Activated CD4-positive, alpha-beta T cell treated with anti-CD3 and anti-CD28 coated beads, Interleukin-2, amount 10 ng/mL, durations not matched to agents 7 days and 5 days (primary cell): ENCODE results near the gene RABAC1. TPM values are rescaled to one million over a fixed set of nuclear protein-coding genes. Genes with fewer than 3 reads are reported as not detected.
"Not testable (repeated sequence)": the region's sequence is repeated elsewhere in the genome, so short reads cannot be mapped to it uniquely, and the experiment has no call there.

ENCODE experiments used
- CTCF ChIA-PET: fragments of 350-600 bp; sonication (Branson Sonifier 250); formaldehyde crosslinking; loops from one replicate; lab custom pipeline; 2021; ENCODE audit warnings: antibody characterized with exemption; lab: Charles Lee
- POLR2A ChIA-PET: fragments of 350-600 bp; sonication (Branson Sonifier 250); formaldehyde crosslinking; loops from one replicate; lab custom pipeline; 2021; ENCODE audit warnings: antibody characterized with exemption; lab: Charles Lee
- DNase-seq: peaks from one replicate; pipeline ENCODE4 v3.0.0-alpha.2; 2020
- H3K27ac Mint-ChIP-seq: one replicate; pipeline ENCODE4 v1.8.0; 2021; ENCODE audit warnings: mild to moderate bottlenecking, moderate library complexity, mixed read lengths
- H3K27me3 Mint-ChIP-seq: one replicate; pipeline ENCODE4 v1.8.0; 2021; ENCODE audit warnings: mixed read lengths
- H3K36me3 Mint-ChIP-seq: one replicate; pipeline ENCODE4 v1.8.0; 2021; ENCODE audit warnings: low read depth, mixed read lengths
- H3K4me1 Mint-ChIP-seq: one replicate; pipeline ENCODE4 v1.8.0; 2021; ENCODE audit warnings: mixed read lengths
- H3K4me3 Mint-ChIP-seq: one replicate; pipeline ENCODE4 v1.8.0; 2021; ENCODE audit warnings: mild to moderate bottlenecking, moderate library complexity, mixed read lengths
- H3K9me3 Mint-ChIP-seq: one replicate; pipeline ENCODE4 v1.8.0; 2021; ENCODE audit warnings: mixed read lengths
- total RNA-seq, 2 experiments: library from RNA; stranded (reverse); gene quantifications; one replicate each; pipeline ENCODE4 v1.2.3, GENCODE V29; 2021

Gene RABAC1
- total RNA-seq, 2 experiments from 2014 or later: 67.4 to 74.0 TPM

DNA sequence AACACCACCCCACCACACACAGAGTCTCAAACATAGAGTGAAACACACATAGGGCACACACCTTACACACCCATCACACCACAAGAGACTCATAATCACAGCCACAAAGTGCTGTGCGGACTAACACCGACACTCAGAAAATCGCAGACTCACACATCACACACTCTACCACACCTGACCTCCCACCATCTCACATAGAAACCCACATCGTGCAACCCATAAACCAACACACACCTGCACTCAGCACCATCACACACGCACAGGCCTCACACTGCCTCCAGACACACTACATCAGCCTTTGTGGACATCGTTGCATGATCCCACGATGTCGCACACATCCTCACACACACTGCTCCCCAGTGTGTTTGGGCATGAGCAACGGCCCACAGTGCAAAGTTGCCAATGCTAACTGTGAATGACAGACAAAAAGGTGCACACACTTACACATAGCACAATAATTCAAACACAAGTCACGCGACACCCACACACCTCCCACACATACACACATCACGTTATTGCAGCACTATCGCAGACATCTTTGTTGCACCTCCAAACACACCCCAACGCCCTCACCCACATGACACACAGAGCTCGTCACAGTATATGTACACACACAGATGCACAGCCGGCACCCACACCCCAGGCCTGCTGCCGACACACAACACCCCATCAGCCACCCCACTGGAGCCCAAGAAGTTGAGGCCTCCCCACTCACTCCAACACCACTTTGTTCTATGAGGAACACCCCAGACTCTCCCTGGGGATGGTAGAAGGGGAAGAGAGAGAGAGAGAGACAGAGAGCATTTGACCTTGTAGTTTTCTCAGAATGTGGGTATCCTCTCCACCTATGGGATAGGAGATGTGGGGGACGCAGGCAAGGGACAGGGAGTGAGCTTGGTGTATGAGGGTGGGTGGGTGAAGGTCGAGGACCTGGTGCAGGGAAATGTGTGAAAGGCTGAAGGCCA is 36.2 kb upstream of the RABAC1 start:
- Mint-ChIP-seq H3K4me3 (peak overlapping the region; percentile 21), H3K9me3 (no peaks in the 10 kb centered on the region), H3K36me3 (no peaks in the 10 kb centered on the region), H3K27ac (no peak overlapping the region), H3K27me3 (peaks cover 54% of the 10 kb centered on the region), H3K4me1 (peaks cover 36% of the 10 kb centered on the region)
- POLR2A ChIA-PET: no interaction called here
- DNase-seq: no peak
- CTCF ChIA-PET: no interaction called here

DNA sequence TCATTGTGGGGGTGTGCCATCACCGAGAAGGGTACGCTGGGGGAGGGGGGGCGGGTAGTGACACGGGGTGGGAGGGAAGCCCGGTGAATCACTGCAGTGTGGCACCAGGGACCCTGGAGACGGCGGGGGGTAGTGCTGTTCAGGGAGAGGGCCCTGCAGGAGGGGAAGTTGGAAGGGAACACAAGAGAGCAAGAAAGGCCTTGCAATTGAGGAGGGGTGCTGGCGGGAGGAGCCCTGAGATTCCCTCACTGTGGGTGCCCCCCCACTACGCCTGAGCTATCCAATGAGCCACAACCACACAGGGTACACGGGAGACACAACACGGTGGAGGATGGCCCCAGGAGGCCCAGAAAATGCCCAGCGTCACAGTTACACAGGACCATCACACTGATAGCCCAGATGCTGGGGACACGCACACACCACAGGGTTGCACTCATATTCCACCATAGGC is 35.4 kb upstream of the RABAC1 start:
- no peak for DNase-seq
- peak overlapping the region; percentile 21 for H3K4me3 Mint-ChIP-seq
- no peak overlapping the region for H3K27ac Mint-ChIP-seq
- no peaks in the 10 kb centered on the region for H3K9me3 Mint-ChIP-seq
- ChIA-PET POLR2A (no interaction called here), CTCF (interaction anchor here (0.5 to 0.6 kb wide), 2 partner anchors 508 to 790 kb away, joined by 3 read pairs; no protein-coding TSS in a partner anchor)
- no peaks in the 10 kb centered on the region for H3K36me3 Mint-ChIP-seq
- H3K4me1 Mint-ChIP-seq: peaks cover 35% of the 10 kb centered on the region
- H3K27me3 Mint-ChIP-seq: peaks cover 47% of the 10 kb centered on the region

DNA sequence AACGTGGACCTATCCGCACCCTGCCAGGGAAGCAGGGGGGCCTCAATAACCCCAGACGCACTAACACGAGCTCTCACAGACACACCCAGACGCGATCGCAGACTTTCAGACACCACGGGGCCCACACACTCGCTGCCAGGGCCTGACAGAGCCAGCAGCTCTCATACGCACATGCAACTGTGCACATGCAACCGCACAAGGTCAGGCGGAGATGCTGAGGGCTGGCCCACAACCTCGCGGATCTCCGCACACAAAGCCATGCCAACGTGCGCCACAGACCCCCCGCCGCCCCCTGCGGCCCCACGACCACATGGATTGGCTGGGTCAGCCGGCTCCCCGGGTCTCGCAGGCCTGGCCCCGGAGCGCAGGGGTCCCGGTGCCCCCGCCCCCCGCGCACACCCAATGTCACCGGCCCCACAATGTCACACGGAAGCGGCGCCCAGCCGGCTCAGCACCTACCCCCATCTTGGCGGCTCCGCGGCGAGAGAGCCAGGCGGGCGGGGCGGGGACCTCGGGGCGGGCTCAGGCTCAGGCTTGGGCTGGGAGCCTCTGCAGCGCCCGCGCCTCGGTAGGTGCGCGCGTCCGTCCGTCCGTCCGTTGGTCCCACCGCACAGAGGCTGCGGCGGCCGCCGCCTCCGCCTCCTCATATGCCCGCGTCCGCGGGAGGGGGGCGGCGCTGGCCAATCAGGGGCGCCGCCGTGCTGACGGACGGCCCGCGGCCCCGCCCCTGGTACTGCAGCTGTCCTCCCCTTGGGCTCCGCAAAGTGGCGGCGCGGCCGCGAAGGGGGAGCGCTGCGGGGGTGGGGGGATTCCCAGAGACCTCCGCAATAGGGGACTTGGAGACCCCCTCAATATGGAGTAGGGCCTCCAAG is 34.7 kb upstream of the RABAC1 start, which contains the start of gene ATP1A3:
ATP1A3 (minus strand) TSS at position 619 of the 872 bp plus-strand sequence; CDS start at position 465, 154 bp downstream.
- no peaks in the 10 kb centered on the region for H3K9me3 Mint-ChIP-seq
- H3K4me1 Mint-ChIP-seq: peaks cover 32% of the 10 kb centered on the region
- H3K27me3 Mint-ChIP-seq: peaks cover 43% of the 10 kb centered on the region
- POLR2A ChIA-PET: no interaction called here
- CTCF ChIA-PET: interaction anchor here (0.5 to 0.6 kb wide), 2 partner anchors 509 to 789 kb away, joined by 3 read pairs; no protein-coding TSS in a partner anchor
- peak; percentile 63 for DNase-seq
- no peak within 1 kb of the TSS for H3K27ac Mint-ChIP-seq
- peak within 1 kb of the TSS; percentile 62 for H3K4me3 Mint-ChIP-seq
- H3K36me3 Mint-ChIP-seq: no peaks in the 10 kb centered on the region

DNA sequence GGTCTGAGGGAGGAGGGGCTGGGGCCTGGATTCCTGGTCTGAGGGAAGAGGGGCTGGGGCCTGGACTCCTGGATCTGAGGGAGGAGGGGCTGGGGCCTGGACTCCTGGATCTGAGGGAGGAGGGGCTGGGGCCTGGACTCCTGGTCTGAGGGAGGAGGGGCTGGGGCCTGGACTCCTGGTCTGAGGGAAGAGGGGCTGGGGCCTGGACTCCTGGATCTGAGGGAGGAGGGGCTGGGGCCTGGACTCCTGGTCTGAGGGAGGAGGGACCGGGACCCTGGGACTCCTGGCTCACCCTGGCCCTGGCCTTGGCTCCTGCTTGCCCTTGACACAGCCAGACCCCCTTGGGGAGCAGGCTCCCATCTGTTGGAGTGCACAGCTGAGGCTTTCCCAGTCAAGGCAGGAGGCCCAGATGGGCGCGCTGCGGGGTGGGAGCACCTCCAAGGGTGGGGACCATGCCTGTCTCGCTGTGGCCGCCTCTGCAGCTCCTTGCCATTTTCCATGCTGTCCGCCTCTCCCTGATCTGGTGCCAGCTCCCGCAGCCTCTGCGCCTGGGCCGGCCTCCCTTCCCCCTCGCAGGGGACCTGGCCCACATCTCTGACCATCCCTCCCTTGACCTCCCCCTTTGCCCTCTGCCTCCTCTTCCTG is 32.9 kb upstream of the RABAC1 start:
- not testable (repeated sequence) for H3K4me3 Mint-ChIP-seq, H3K27ac Mint-ChIP-seq, H3K9me3 Mint-ChIP-seq, H3K36me3 Mint-ChIP-seq, DNase-seq
- Mint-ChIP-seq H3K27me3 (peaks cover 33% of the 10 kb centered on the region), H3K4me1 (peaks cover 23% of the 10 kb centered on the region)
- CTCF ChIA-PET: interaction anchor here (0.5 kb wide), 1 partner anchor 14 kb away, joined by 3 read pairs; no protein-coding TSS in a partner anchor
- POLR2A ChIA-PET: interaction anchor here (0.7 kb wide), 1 partner anchor 12 kb away, joined by 3 read pairs; no protein-coding TSS in a partner anchor

DNA sequence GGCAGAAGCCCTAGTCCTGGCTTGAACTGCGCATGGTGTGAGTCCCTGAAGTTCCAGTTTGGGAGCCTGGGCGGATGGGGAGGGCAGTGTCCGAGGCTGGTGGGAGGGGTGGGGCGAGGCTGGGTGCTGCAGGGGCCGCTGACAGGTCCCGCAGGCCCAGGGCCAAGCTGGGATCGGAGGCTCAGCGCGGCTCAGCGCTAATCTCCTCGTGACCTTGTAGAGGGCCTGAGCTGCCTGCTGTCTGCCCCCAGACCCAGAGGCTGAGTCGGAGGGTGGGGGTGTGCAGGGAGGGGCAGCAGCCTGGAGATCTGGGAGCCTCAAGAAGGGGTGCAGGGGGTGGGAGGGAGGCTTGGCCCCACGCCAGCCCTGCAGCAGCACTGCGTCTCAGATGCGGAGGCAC is 31.9 kb upstream of the RABAC1 start:
- CTCF ChIA-PET: no interaction called here
- no peak overlapping the region for H3K27ac Mint-ChIP-seq

DNA sequence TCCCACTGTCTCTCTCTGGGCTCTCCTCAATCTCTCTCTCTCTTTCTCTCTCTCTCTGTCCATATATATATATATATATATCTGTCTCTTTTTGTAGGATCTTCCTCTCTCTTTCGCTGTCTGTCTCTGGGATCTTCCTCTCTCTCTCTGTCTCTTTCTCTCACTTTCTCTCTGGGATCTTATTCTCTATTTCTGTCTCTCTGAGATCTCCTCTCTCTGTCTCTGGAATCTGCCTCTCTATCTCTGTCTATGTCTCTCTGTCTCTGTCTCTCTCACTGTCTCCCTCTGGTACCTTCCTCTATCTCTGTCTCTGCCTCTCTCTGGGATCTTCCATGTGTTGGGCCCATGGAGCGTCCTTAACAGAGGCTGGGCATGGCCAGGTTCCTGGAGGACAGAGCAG is 31.5 kb upstream of the RABAC1 start:
- no peak overlapping the region for H3K27ac Mint-ChIP-seq
- no peak for DNase-seq
- no peaks in the 10 kb centered on the region for H3K36me3 Mint-ChIP-seq
- H3K27me3 Mint-ChIP-seq: peaks cover 21% of the 10 kb centered on the region
- H3K9me3 Mint-ChIP-seq: no peaks in the 10 kb centered on the region
- ChIA-PET POLR2A (no interaction called here), CTCF (no interaction called here)
- H3K4me1 Mint-ChIP-seq: peaks cover 16% of the 10 kb centered on the region
- H3K4me3 Mint-ChIP-seq: no peak overlapping the region

More for the DNA sequence above, 31.9 kb upstream of the RABAC1 start:
- Mint-ChIP-seq H3K27me3 (peaks cover 23% of the 10 kb centered on the region), H3K9me3 (no peaks in the 10 kb centered on the region), H3K4me1 (peaks cover 16% of the 10 kb centered on the region), H3K4me3 (no peak overlapping the region), H3K36me3 (no peaks in the 10 kb centered on the region)
- DNase-seq: no peak
- POLR2A ChIA-PET: no interaction called here

DNA sequence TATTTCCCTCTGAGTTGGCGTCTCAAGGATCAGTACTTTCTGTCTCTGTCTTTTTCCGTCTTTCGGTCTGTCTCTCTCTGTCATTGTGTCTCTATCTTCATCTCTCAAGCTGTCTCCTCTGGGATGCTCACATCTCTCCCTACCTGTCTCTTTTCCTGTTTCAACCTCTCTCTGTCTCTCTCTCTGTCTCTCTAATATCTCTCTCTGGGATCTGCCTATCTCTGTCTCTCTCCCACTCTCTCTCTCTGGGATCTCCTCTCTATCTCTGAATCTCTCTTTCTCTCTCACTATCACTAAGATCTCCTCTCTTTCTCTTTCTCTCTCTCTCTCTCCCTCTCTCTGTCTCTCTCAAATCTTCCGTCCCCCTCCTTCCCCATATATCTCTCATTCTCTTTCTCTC is 30.9 kb upstream of the RABAC1 start:
- no peaks in the 10 kb centered on the region for H3K36me3 Mint-ChIP-seq
- no peak overlapping the region for H3K27ac Mint-ChIP-seq
- ChIA-PET POLR2A (no interaction called here), CTCF (no interaction called here)
- H3K9me3 Mint-ChIP-seq: no peaks in the 10 kb centered on the region
- no peak for DNase-seq
- peaks cover 15% of the 10 kb centered on the region for H3K27me3 Mint-ChIP-seq
- peaks cover 13% of the 10 kb centered on the region for H3K4me1 Mint-ChIP-seq
- no peak overlapping the region for H3K4me3 Mint-ChIP-seq

DNA sequence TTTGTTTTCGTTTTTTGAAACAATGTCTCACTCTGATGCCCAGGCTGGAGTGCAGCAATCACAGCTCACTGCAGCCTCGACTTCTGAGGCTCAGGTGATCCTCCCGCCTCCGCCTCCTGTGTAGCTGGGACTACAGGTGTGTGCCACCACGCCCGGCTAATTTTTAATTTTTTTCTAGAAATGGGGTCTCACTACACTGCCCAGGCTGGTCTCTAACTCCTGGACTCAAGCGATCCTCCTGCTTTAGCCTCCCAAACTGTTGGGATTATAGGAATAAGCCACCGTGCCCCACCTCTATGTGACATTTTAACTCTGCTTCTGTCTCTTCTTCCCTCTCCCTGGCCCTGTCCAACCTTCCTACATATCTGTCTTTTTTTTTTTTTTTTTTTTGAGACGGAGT is 29.8 kb upstream of the RABAC1 start:
- Mint-ChIP-seq H3K36me3 (no peaks in the 10 kb centered on the region), H3K4me1 (peaks cover 7% of the 10 kb centered on the region), H3K27ac (no peak overlapping the region), H3K9me3 (no peaks in the 10 kb centered on the region), H3K27me3 (peaks cover 9% of the 10 kb centered on the region), H3K4me3 (no peak overlapping the region)
- DNase-seq: no peak
- CTCF ChIA-PET: interaction anchor here (0.7 kb wide), 1 partner anchor 13 kb away, joined by 6 read pairs; no protein-coding TSS in a partner anchor
- POLR2A ChIA-PET: interaction anchor here (0.6 kb wide), 1 partner anchor 162 kb away, joined by 7 read pairs; no protein-coding TSS in a partner anchor

DNA sequence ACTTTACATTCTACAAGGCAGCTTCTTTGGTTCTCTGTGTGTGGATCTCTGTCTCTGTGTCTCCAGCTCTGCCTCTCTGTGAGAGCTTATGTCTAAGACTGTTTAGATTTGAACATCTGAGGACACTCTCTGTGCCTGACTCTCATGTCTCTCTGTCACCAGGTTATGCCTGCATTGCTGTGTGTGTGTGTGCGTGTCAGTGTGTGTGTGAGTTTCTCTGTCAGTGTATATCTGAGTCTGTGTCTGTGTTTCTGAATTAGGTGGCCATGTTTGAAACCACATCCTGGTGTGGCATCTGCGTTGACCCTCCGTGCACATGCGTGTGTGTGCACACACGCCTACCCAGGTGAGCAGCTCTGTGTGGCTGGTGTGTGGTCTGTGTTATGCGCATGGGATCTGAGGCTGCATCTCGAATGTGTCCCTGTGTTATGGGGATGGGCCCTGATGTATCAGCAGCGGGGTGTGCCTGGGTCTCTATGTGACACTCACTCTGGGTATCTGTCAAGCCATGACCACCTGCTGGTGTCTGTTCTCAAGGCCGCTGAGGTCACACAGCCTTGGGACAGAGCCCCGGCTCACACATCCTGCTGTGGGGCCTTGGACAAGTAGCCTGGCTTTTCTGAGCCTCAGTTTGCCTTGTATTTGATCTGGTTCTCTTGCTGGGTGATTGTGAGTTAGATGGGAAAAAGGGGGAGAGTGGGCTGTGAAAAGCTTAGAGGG is 28.2 kb upstream of the RABAC1 start:
- Mint-ChIP-seq H3K4me3 (no peak overlapping the region), H3K4me1 (no peaks in the 10 kb centered on the region)
- CTCF ChIA-PET: no interaction called here

DNA sequence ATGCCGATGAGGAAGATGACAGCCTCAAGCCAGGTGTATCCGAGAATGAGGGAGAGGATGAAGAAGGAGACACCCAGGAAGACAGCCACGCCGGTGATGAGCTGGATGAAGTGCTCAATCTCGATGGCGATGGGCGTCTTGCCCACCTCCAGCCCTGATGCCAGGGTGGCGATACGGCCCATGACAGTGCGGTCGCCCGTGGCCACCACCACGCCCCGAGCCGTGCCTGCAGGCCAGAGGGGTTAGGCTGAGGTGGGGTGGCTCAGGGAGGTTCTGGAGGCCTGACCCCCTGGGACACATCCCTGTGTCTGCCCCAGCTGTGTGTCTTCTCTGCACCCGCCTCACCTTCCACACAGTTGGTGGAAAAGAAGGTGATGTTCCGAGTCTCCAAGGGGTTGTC is 25.8 kb upstream of the RABAC1 start:
- CTCF ChIA-PET: no interaction called here
- no peaks in the 10 kb centered on the region for H3K4me1 Mint-ChIP-seq
- H3K27ac Mint-ChIP-seq: no peak overlapping the region
- POLR2A ChIA-PET: no interaction called here
- H3K4me3 Mint-ChIP-seq: no peak overlapping the region
- no peaks in the 10 kb centered on the region for H3K27me3 Mint-ChIP-seq
- H3K36me3 Mint-ChIP-seq: no peaks in the 10 kb centered on the region
- DNase-seq: no peak
- no peaks in the 10 kb centered on the region for H3K9me3 Mint-ChIP-seq

More for the DNA sequence above, 28.2 kb upstream of the RABAC1 start:
- Mint-ChIP-seq H3K27me3 (peaks cover 2% of the 10 kb centered on the region), H3K36me3 (no peaks in the 10 kb centered on the region), H3K27ac (no peak overlapping the region), H3K9me3 (no peaks in the 10 kb centered on the region)
- POLR2A ChIA-PET: no interaction called here
- DNase-seq: no peak

DNA sequence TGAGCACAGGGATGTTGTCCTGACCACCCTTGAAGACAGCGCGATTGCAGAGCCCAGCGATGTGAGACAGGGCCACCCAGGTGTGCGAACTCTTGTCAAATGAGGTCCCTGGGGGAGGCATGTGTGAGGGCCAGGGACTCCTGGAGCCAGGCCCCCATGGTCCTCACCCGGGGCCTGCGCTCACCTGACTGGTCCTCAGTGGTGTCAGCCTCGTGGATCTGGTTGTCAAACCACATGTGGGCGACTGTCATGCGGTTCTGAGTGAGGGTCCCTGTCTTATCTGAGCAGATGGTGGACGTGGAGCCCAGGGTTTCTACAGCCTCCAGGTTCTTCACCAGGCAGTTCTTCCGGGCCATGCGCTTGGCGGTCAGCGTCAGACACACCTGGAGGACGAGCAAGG is 22.6 kb upstream of the RABAC1 start:
- ChIA-PET CTCF (no interaction called here), POLR2A (no interaction called here)
- no peak overlapping the region for H3K27ac Mint-ChIP-seq
- no peaks in the 10 kb centered on the region for H3K36me3 Mint-ChIP-seq
- no peak overlapping the region for H3K4me3 Mint-ChIP-seq
- no peaks in the 10 kb centered on the region for H3K27me3 Mint-ChIP-seq
- DNase-seq: no peak
- no peaks in the 10 kb centered on the region for H3K4me1 Mint-ChIP-seq
- no peaks in the 10 kb centered on the region for H3K9me3 Mint-ChIP-seq

DNA sequence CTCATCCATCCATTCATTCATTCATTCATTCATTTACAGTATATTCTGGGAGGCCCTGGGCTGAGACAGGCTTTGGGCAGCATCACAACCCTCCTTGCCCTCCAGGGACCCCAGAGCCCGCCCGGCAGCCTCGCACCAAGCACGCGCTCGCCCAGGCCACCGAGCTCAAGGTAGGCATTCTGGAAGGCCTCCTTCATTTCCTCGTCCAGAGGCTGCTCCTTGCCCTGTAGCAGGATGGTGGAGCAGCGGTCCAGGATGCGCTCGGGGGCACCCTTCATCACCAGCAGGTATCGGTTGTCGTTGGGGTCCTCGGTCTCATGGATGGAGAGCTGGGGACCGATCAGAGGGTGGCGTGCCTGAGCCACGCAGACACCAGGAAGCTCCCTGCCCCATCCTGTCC is 19.3 kb upstream of the RABAC1 start:
- no peak overlapping the region for H3K27ac Mint-ChIP-seq
- no peaks in the 10 kb centered on the region for H3K27me3 Mint-ChIP-seq
- H3K4me1 Mint-ChIP-seq: no peaks in the 10 kb centered on the region
- no peaks in the 10 kb centered on the region for H3K36me3 Mint-ChIP-seq
- POLR2A ChIA-PET: no interaction called here
- H3K9me3 Mint-ChIP-seq: no peaks in the 10 kb centered on the region
- DNase-seq: no peak
- CTCF ChIA-PET: no interaction called here
- H3K4me3 Mint-ChIP-seq: no peak overlapping the region
